H9 (cell line): ENCODE results near the gene ETV7. TPM values are rescaled to one million over a fixed set of nuclear protein-coding genes. Genes with fewer than 3 reads are reported as not detected.

Experiments used
- DNase-seq: peaks from one replicate; pipeline ENCODE4 v3.0.0-alpha.2; 2017
- H2AFZ ChIP-seq: one replicate; pipeline ENCODE4 v1.6.1; 2013; ENCODE audit warnings: mild to moderate bottlenecking, low read length, control low read depth, moderate library complexity
- H2AK5ac ChIP-seq: 2 replicates; pipeline ENCODE4 v1.6.1; 2013; ENCODE audit warnings: low read length, control low read depth, mixed read lengths; ENCODE audit not compliant: insufficient read length
- H2BK120ac ChIP-seq: one replicate; pipeline ENCODE4 v1.6.1; 2013; ENCODE audit warnings: low read depth, mild to moderate bottlenecking, low read length, control low read depth, inconsistent platforms; ENCODE audit not compliant: poor library complexity, severe bottlenecking
- H2BK12ac ChIP-seq: 2 replicates; pipeline ENCODE4 v1.6.1; 2013; ENCODE audit warnings: low read length, control low read depth, mixed read lengths, low read depth; ENCODE audit not compliant: insufficient read length
- H2BK15ac ChIP-seq: 2 replicates; pipeline ENCODE4 v1.6.1; 2013; ENCODE audit warnings: low read depth, low read length, control low read depth
- H2BK20ac ChIP-seq: one replicate; pipeline ENCODE4 v1.6.1; 2013; ENCODE audit warnings: low read depth, mild to moderate bottlenecking, low read length, control low read depth, inconsistent platforms; ENCODE audit not compliant: poor library complexity, severe bottlenecking
- H2BK5ac ChIP-seq: 2 replicates; pipeline ENCODE4 v1.6.1; 2013; ENCODE audit warnings: low read length, control low read depth, mixed read lengths; ENCODE audit not compliant: insufficient read length
- H3K14ac ChIP-seq: 2 replicates; pipeline ENCODE4 v1.6.1; 2013; ENCODE audit warnings: low read length, control low read depth; ENCODE audit not compliant: insufficient read depth
- H3K18ac ChIP-seq: 2 replicates; pipeline ENCODE4 v1.6.1; 2013; ENCODE audit warnings: low read depth, mild to moderate bottlenecking, mixed read lengths, low read length, control low read depth; ENCODE audit not compliant: insufficient read length
- H3K23ac ChIP-seq: 2 replicates; pipeline ENCODE4 v1.6.1; 2013; ENCODE audit warnings: low read length, control low read depth, mixed read lengths, low read depth; ENCODE audit not compliant: insufficient read length
- H3K23me2 ChIP-seq: 2 replicates; pipeline ENCODE4 v1.6.1; 2013; ENCODE audit warnings: low read depth, mild to moderate bottlenecking, mixed read lengths, low read length, control low read depth; ENCODE audit not compliant: insufficient read length, poor library complexity, severe bottlenecking
- H3K27ac ChIP-seq: 2 replicates; pipeline ENCODE4 v1.5.1; 2013; ENCODE audit warnings: low read length, control low read depth, mixed read lengths, low read depth; ENCODE audit not compliant: insufficient read length
- H3K27me3 ChIP-seq: 2 replicates; pipeline ENCODE4 v1.6.1; 2013; ENCODE audit warnings: low read length, control low read depth, inconsistent platforms; ENCODE audit not compliant: insufficient read depth
- H3K4ac ChIP-seq: 2 replicates; pipeline ENCODE4 v1.6.1; 2013; ENCODE audit warnings: low read depth, mild to moderate bottlenecking, control low read depth, inconsistent platforms, low read length, moderate library complexity
- H3K4me1 ChIP-seq: 2 replicates; pipeline ENCODE4 v1.6.1; 2013; ENCODE audit warnings: low read length, control low read depth, inconsistent platforms; ENCODE audit not compliant: insufficient read depth
- H3K4me2 ChIP-seq: 2 replicates; pipeline ENCODE4 v1.6.1; 2013; ENCODE audit warnings: low read length, control low read depth, mixed read lengths; ENCODE audit not compliant: insufficient read length, insufficient read depth
- H3K56ac ChIP-seq: 2 replicates; pipeline ENCODE4 v1.6.1; 2013; ENCODE audit warnings: low read depth, mild to moderate bottlenecking, mixed read lengths, low read length, control low read depth; ENCODE audit not compliant: insufficient read length
- H3K79me1 ChIP-seq: 2 replicates; pipeline ENCODE4 v1.6.1; 2013; ENCODE audit warnings: low read depth, mild to moderate bottlenecking, moderate library complexity, low read length, control low read depth, inconsistent platforms; ENCODE audit not compliant: insufficient read depth, poor library complexity, severe bottlenecking
- H3K79me2 ChIP-seq: 2 replicates; pipeline ENCODE4 v1.6.1; 2013; ENCODE audit warnings: low read length, control low read depth, inconsistent platforms; ENCODE audit not compliant: insufficient read depth
- H3K9ac ChIP-seq: 2 replicates; pipeline ENCODE4 v1.6.1; 2013; ENCODE audit warnings: low read length, control low read depth, mixed read lengths; ENCODE audit not compliant: insufficient read length; ENCODE audit errors: extremely low read depth
- H3K9me3 ChIP-seq: one replicate; pipeline ENCODE4 v1.6.1; 2013; ENCODE audit warnings: low read depth, low read length, inconsistent platforms; ENCODE audit not compliant: control insufficient read depth
- H3T11ph ChIP-seq: one replicate; pipeline ENCODE4 v1.6.1; 2013; ENCODE audit warnings: mild to moderate bottlenecking, low read length, control low read depth, inconsistent platforms
- H4K20me1 ChIP-seq: one replicate; pipeline ENCODE4 v1.6.1; 2013; ENCODE audit not compliant: control insufficient read depth, insufficient read length, insufficient read depth
- H4K5ac ChIP-seq: 2 replicates; pipeline ENCODE4 v1.6.1; 2013; ENCODE audit warnings: low read depth, mild to moderate bottlenecking, mixed read lengths, low read length, control low read depth; ENCODE audit not compliant: insufficient read length
- H4K8ac ChIP-seq: replicated peaks from 2 replicates; pipeline ENCODE4 v1.6.1; 2013; ENCODE audit warnings: low read length, control low read depth, mixed read lengths, low read depth; ENCODE audit not compliant: insufficient read length
- H4K91ac ChIP-seq: 2 replicates; pipeline ENCODE4 v1.6.1; 2013; ENCODE audit warnings: low read depth, mild to moderate bottlenecking, moderate library complexity, mixed read lengths, low read length, control low read depth; ENCODE audit not compliant: insufficient read length
- H3K27ac Mint-ChIP-seq, 3 experiments: 2 replicates in 2 of 3; 3 replicates in 1 of 3; pipeline ENCODE4 v1.8.0; 2020 to 2021; ENCODE audit warnings: mixed read lengths in 3 of 3, mild to moderate bottlenecking in 1 of 3, moderate library complexity in 1 of 3
- H3K27me3 Mint-ChIP-seq: 2 replicates; pipeline ENCODE4 v1.8.0; 2021; ENCODE audit warnings: low read depth, mild to moderate bottlenecking, moderate library complexity, mixed read lengths
- H3K36me3 Mint-ChIP-seq, 3 experiments: 2 replicates in 2 of 3; 3 replicates in 1 of 3; pipeline ENCODE4 v1.8.0; 2020 to 2021; ENCODE audit warnings: low read depth in 3 of 3, mixed read lengths in 3 of 3; ENCODE audit not compliant: insufficient read depth in 1 of 3
- H3K4me1 Mint-ChIP-seq, 2 experiments: 2 replicates each; pipeline ENCODE4 v1.8.0; 2020; ENCODE audit warnings: mixed read lengths in 2 of 2
- H3K4me3 Mint-ChIP-seq, 2 experiments: 2 replicates in 1 of 2; 3 replicates in 1 of 2; pipeline ENCODE4 v1.8.0; 2020 to 2021; ENCODE audit warnings: mild to moderate bottlenecking in 2 of 2, mixed read lengths in 2 of 2, moderate library complexity in 1 of 2
- H3K9me3 Mint-ChIP-seq, 2 experiments: 2 replicates in 1 of 2; 3 replicates in 1 of 2; pipeline ENCODE4 v1.8.0; 2020; ENCODE audit warnings: mild to moderate bottlenecking in 2 of 2, mixed read lengths in 2 of 2, moderate library complexity in 1 of 2
- WGBS: extraction: QIAGEN DNeasy Blood & Tissue Kit; methylation state at CpG from one replicate; pipeline ENCODE4 v1.1.7; 2013; ENCODE audit warnings: missing lambda C conversion rate, low lambda C conversion rate, mixed read lengths; ENCODE audit not compliant: insufficient read length; ENCODE audit errors: extremely low coverage; 5-methylcytosine and 5-hydroxymethylcytosine counted together
- total RNA-seq: library from RNA; stranded (reverse); gene quantifications from 2 replicates; pipeline ENCODE4 v1.2.1, GENCODE V29; 2021
- TF ChIP-seq, protein P1 (sequence below): fragments of 200-600 bp; sonication (generic); conservative IDR thresholded peaks from 3 replicates; pipeline ENCODE4 v1.8.0; 2021; ENCODE audit warnings: antibody characterized with exemption, mild to moderate bottlenecking

The ETV7 gene
- total RNA-seq, 1 experiment from 2014 or later, result 0.92 TPM

DNA sequence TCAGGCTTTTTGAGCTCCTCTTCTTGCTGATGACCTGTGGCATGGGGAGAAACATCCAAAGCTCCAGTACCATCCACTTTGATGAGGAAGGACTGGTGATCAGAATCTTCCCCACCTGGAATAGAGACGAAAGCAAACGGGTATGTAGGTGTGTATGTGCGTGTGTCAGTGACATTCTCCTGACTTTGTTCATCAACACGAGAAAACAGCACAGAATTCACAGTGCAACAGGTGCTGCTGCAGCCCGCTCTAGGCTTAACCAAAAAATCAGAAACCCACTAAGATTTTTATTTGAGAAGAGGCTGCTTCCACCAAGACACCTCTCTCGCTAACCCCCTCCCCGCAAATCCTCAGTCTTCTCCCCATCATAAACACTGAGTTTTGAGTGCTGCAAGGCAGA is 58.9 kb downstream of the ETV7 start:
- Histone ChIP-seq H2BK120ac (no peak overlapping the region), H3K9ac (no peak overlapping the region), H3K79me2 (no peaks in the 10 kb centered on the region), H2AFZ (no peak overlapping the region), H3K23ac (no peak overlapping the region), H3K79me1 (no peaks in the 10 kb centered on the region), H4K8ac (no peak overlapping the region), H2BK5ac (no peak overlapping the region), H3K4me1 (no peaks in the 10 kb centered on the region), H4K20me1 (no peaks in the 10 kb centered on the region), H3T11ph (no peak overlapping the region), H3K23me2 (no peaks in the 10 kb centered on the region), H4K5ac (no peak overlapping the region), H2BK12ac (no peak overlapping the region), H3K4ac (no peak overlapping the region), H3K27ac (no peak overlapping the region), H3K4me2 (no peak overlapping the region), H3K27me3 (no peaks in the 10 kb centered on the region), H2BK20ac (no peak overlapping the region), H3K9me3 (no peaks in the 10 kb centered on the region), H2AK5ac (no peak overlapping the region), H2BK15ac (no peak overlapping the region), H4K91ac (no peak overlapping the region), H3K56ac (no peak overlapping the region), H3K18ac (no peak overlapping the region), H3K14ac (no peak overlapping the region)
- DNase-seq, result no peak
- Mint-ChIP-seq H3K27me3 (peaks cover 9% of the 10 kb centered on the region), H3K4me3 (no peak overlapping the region), H3K36me3 (no peaks in the 10 kb centered on the region), H3K9me3 (no peaks in the 10 kb centered on the region; a peak in 1 of 5 replicates), H3K4me1 (peaks cover 26 to 41% of the 10 kb centered on the region in 2 experiments), H3K27ac (no peak overlapping the region; a peak in 2 of 7 replicates)
- TF ChIP-seq, protein P1, sequence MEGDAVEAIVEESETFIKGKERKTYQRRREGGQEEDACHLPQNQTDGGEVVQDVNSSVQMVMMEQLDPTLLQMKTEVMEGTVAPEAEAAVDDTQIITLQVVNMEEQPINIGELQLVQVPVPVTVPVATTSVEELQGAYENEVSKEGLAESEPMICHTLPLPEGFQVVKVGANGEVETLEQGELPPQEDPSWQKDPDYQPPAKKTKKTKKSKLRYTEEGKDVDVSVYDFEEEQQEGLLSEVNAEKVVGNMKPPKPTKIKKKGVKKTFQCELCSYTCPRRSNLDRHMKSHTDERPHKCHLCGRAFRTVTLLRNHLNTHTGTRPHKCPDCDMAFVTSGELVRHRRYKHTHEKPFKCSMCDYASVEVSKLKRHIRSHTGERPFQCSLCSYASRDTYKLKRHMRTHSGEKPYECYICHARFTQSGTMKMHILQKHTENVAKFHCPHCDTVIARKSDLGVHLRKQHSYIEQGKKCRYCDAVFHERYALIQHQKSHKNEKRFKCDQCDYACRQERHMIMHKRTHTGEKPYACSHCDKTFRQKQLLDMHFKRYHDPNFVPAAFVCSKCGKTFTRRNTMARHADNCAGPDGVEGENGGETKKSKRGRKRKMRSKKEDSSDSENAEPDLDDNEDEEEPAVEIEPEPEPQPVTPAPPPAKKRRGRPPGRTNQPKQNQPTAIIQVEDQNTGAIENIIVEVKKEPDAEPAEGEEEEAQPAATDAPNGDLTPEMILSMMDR, result no peak
- no CpG with 5 or more reads among the region's 7 CpGs for WGBS
